Gastroesophageal sphincter (tissue), 4 donors: ENCODE results near the gene PABPN1L. TPM values are rescaled to one million over a fixed set of nuclear protein-coding genes. Genes with fewer than 3 reads are reported as not detected.

Source experiments
- ATAC-seq: fragments of 150-250 bp; one replicate; pipeline ENCODE4 v1.9.1; 2016; ENCODE audit warnings: mild to moderate bottlenecking, moderate library complexity
- H3K27ac ChIP-seq, 4 donors: fragments of 200-600 bp; sonication (generic) in 3 of 4; 1 replicate in 3 of 4; 2 replicates in 1 of 4; pipeline ENCODE4 v1.5.1; 2016 to 2019
- H3K27me3 ChIP-seq: fragments of 200-600 bp; sonication (generic); one replicate; pipeline ENCODE4 v1.5.1; 2019
- H3K36me3 ChIP-seq, 2 donors: fragments of 200-600 bp; sonication (generic); one replicate each; pipeline ENCODE4 v1.5.1; 2019; ENCODE audit warnings: control low read depth in 1 of 2
- H3K4me1 ChIP-seq, 3 donors: fragments of 200-600 bp; sonication (generic); 1 replicate in 2 of 3; 2 replicates in 1 of 3; pipeline ENCODE4 v1.5.1; 2016 to 2019; ENCODE audit warnings: control low read depth in 2 of 3
- H3K4me3 ChIP-seq, 2 donors: fragments of 200-600 bp; sonication (generic); one replicate each; pipeline ENCODE4 v1.5.1; 2019; ENCODE audit warnings: mild to moderate bottlenecking in 1 of 2, moderate library complexity in 1 of 2
- H3K9me3 ChIP-seq, 3 donors: fragments of 200-600 bp; sonication (generic); one replicate each; pipeline ENCODE4 v1.5.1; 2017 to 2019; ENCODE audit warnings: control low read depth in 2 of 3
- EP300 ChIP-seq: sonication (generic); formaldehyde crosslinking; IDR thresholded peaks from one replicate; pipeline ENCODE4 v1.6.1; 2017; ENCODE audit warnings: antibody characterized with exemption, mild to moderate bottlenecking
- POLR2A ChIP-seq, 2 donors: fragments of 450-650 bp; IDR thresholded peaks; one replicate each; pipeline ENCODE4 v1.6.1; 2017; ENCODE audit warnings: antibody characterized with exemption in 2 of 2, mild to moderate bottlenecking in 2 of 2, moderate library complexity in 1 of 2
- POLR2AphosphoS5 ChIP-seq: sonication (generic); formaldehyde crosslinking; IDR thresholded peaks from one replicate; pipeline ENCODE4 v1.6.1; 2017; ENCODE audit warnings: antibody characterized with exemption
- WGBS, 2 donors: methylation state at CpG; one replicate each; pipeline ENCODE4 v1.1.5; 2018; ENCODE audit warnings: low coverage in 1 of 2; 5-methylcytosine and 5-hydroxymethylcytosine counted together
- total RNA-seq, 4 donors: library from RNA; depleted of rRNA; stranded (reverse); fragments of >200 nt; gene quantifications; one replicate each; pipeline ENCODE4 v1.1.0, GENCODE V29; 2016
- TF ChIP-seq, protein P1 (sequence below), 4 experiments: fragments of 200-600 bp in 2 of 4; fragments of 450-650 bp in 2 of 4; sonication (generic) in 1 of 4; IDR thresholded peaks; one replicate each; pipeline ENCODE4 v1.5.1; 2017 to 2019; ENCODE audit warnings: antibody characterized with exemption in 4 of 4, mild to moderate bottlenecking in 2 of 4, moderate library complexity in 2 of 4

Gene PABPN1L
- total RNA-seq, 4 donors from 2014 or later, result 0.54 TPM; not detected in 3

DNA sequence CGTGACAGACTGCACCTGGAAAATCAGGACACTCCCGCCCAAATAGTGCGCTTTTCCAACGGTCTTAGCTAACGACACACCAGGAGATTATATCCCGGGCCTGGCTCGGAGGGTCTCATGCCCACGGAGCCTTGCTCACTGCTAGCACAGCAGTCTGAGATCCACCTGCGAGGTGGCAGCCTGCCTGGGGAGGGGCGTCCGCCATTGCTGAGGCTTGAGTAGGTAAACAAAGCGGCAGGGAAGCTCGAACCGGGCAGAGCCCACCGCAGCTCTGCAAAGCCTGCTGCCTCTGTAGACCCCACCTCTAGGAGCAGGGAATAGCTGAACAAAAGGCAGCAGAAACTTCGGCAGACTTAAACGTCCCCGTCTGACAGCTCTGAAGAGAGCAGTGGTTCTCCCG is 14.8 kb downstream of the PABPN1L start:
- TF ChIP-seq EP300 (no peak), POLR2AphosphoS5 (no peak), POLR2A (IDR thresholded peaks at IDR 0.05) (no peak)
- TF ChIP-seq, protein P1, sequence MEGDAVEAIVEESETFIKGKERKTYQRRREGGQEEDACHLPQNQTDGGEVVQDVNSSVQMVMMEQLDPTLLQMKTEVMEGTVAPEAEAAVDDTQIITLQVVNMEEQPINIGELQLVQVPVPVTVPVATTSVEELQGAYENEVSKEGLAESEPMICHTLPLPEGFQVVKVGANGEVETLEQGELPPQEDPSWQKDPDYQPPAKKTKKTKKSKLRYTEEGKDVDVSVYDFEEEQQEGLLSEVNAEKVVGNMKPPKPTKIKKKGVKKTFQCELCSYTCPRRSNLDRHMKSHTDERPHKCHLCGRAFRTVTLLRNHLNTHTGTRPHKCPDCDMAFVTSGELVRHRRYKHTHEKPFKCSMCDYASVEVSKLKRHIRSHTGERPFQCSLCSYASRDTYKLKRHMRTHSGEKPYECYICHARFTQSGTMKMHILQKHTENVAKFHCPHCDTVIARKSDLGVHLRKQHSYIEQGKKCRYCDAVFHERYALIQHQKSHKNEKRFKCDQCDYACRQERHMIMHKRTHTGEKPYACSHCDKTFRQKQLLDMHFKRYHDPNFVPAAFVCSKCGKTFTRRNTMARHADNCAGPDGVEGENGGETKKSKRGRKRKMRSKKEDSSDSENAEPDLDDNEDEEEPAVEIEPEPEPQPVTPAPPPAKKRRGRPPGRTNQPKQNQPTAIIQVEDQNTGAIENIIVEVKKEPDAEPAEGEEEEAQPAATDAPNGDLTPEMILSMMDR (IDR thresholded peaks at IDR 0.05), result no peak
- no peaks in the 10 kb centered on the region for H3K27me3 ChIP-seq
- no peak overlapping the region for H3K4me3 ChIP-seq
- no peaks in the 10 kb centered on the region for H3K9me3 ChIP-seq
- H3K27ac ChIP-seq, result no peak overlapping the region
- H3K4me1 ChIP-seq, result peaks cover 0 to 33% (median 11%) of the 10 kb centered on the region in 3 donors
- WGBS, 2 donors, result 98% methylated on average over 9 of the region's 19 CpGs; no CpG with 5 or more reads in 1 of the 2 donors
- peaks cover 0 to 56% of the 10 kb centered on the region in 2 donors for H3K36me3 ChIP-seq
- ATAC-seq, result no peak

DNA sequence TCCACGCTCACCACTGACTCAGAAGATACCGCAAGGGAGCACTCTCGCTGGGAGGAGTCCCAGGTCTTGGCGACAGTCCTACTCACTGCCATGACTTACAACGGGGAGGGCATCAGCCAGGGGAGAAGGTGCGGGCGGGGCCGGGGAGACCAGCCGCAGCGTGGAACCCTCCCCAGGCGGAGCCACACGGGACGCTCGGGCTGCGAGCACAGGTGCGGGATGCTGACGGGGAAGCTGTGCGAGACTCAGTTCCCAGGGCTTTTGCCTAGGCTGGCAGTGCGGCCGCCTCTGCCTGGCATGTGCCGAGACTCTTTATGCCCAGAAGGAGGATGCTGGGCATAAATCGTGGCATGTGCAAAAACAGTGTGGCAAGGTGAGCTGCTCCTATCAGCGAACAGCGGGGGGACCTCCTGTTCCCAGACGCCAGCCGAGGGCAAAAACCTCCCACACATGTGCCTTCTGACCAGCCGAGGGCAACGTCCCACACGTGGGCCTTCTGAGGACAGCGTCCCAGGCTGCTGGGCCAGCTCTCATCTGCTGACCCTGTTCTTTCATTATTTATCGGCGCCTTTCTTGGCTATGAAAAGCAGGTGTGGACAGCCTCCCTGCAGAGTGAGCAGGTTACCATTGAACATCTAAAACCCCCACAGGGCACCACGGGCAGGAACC is 15.8 kb downstream of the PABPN1L start:
- Histone ChIP-seq H3K9me3 (no peaks in the 10 kb centered on the region), H3K36me3 (peaks cover 0 to 56% of the 10 kb centered on the region in 2 donors), H3K4me1 (peaks cover 0 to 24% (median 4%) of the 10 kb centered on the region in 3 donors), H3K27me3 (no peaks in the 10 kb centered on the region), H3K4me3 (no peak overlapping the region), H3K27ac (no peak overlapping the region)
- 83 to 94% methylated on average over 9 to 13 of the region's 33 CpGs for WGBS, 2 donors
- ATAC-seq, result no peak
- TF ChIP-seq EP300, result no peak
- no peak for TF ChIP-seq POLR2A (IDR thresholded peaks at IDR 0.05)

DNA sequence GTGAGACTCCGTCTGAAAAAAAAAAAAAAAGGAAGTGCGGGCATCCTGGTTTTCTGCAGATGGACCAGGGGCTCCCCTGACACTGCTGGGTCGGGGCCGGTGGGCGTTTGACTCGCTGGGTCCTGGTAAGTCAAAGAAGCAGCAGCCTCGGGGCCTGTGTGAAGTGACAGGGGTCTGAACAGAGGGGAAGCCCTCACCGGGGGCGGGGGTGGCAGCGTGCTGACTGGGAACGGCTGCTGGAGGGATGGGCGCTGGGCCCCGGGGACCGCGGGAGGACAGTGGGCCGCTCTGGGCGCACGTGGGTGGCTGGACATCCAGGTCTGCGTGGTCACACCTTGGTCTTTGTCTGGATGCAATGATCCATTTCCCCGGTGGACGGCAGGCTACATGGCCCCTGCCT is 17.9 kb downstream of the PABPN1L start:
- no peak overlapping the region for H3K4me3 ChIP-seq
- ATAC-seq, result no peak

DNA sequence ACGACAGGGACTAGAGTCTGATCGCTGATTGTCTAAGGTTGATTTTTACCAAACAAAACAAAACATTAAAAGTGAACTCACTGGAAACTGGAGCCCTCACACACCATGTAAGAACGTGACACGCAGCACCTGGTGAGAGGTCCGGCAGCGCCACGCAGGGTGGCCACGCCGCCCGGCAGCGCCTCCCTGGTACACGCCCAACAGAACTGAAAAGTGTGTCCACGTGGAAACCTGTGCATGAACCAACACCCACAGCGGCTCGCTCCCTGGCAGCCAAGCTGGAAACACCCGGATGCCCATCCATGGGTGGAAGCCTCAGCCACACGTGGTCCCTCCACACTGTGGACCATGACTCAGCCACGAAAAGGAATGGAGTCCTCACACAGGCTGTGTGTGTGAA is 18.8 kb downstream of the PABPN1L start:
- TF ChIP-seq EP300 (no peak), POLR2A (IDR thresholded peaks at IDR 0.05) (no peak), POLR2AphosphoS5 (no peak)
- TF ChIP-seq, protein P1 (IDR thresholded peaks at IDR 0.05), result no peak
- H3K4me1 ChIP-seq, result no peaks in the 10 kb centered on the region
- 88 to 90% methylated on average over 3 to 11 of the region's 18 CpGs for WGBS, 2 donors
- no peak overlapping the region for H3K27ac ChIP-seq
- ATAC-seq, result no peak
- H3K27me3 ChIP-seq, result no peaks in the 10 kb centered on the region
- peaks cover 0 to 62% of the 10 kb centered on the region in 2 donors for H3K36me3 ChIP-seq
- no peak overlapping the region for H3K4me3 ChIP-seq
- no peaks in the 10 kb centered on the region for H3K9me3 ChIP-seq

More for the DNA sequence above, 17.9 kb downstream of the PABPN1L start:
- Histone ChIP-seq H3K36me3 (peaks cover 0 to 54% of the 10 kb centered on the region in 2 donors), H3K27ac (no peak overlapping the region), H3K4me1 (peaks cover 0 to 3% (median 0%) of the 10 kb centered on the region in 3 donors), H3K27me3 (no peaks in the 10 kb centered on the region), H3K9me3 (no peaks in the 10 kb centered on the region)
- 73% methylated on average over 5 of the region's 21 CpGs; no CpG with 5 or more reads in 1 of the 2 donors for WGBS, 2 donors
- TF ChIP-seq POLR2A (IDR thresholded peaks at IDR 0.05) (no peak), POLR2AphosphoS5 (no peak), EP300 (no peak)
- TF ChIP-seq, protein P1 (IDR thresholded peaks at IDR 0.05), result no peak

DNA sequence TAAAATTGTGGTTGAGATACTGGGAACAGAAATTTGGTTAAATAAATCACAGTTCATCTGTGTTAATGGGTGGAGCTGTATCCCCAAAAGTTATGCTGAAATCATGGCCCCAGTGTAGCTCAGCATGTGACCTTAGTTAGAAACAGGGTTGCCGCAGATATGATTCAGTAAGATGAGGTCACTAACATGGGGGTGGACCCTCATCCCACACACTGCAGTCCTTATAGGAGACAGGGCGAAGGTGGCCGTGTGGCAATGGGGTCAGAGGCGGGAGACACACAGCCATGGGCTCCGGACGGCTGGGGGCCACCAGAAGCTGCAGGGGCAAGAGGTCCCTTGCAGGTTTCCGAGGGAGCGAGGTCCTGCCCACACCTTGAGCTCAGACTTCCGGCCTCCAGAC is 20.4 kb downstream of the PABPN1L start:
- Histone ChIP-seq H3K4me1 (no peaks in the 10 kb centered on the region), H3K27me3 (no peaks in the 10 kb centered on the region), H3K4me3 (no peak overlapping the region), H3K27ac (no peak overlapping the region), H3K9me3 (no peaks in the 10 kb centered on the region), H3K36me3 (peaks cover 0 to 67% of the 10 kb centered on the region in 2 donors)
- WGBS, 2 donors, result 93 to 98% methylated on average over 6 to 8 of the region's 9 CpGs
- ATAC-seq, result no peak
- TF ChIP-seq POLR2A (IDR thresholded peaks at IDR 0.05) (no peak), EP300 (no peak), POLR2AphosphoS5 (no peak)
- TF ChIP-seq, protein P1 (IDR thresholded peaks at IDR 0.05), result no peak
